ENCODE data around the gene GRHL1.

The GRHL1 gene

DNA sequence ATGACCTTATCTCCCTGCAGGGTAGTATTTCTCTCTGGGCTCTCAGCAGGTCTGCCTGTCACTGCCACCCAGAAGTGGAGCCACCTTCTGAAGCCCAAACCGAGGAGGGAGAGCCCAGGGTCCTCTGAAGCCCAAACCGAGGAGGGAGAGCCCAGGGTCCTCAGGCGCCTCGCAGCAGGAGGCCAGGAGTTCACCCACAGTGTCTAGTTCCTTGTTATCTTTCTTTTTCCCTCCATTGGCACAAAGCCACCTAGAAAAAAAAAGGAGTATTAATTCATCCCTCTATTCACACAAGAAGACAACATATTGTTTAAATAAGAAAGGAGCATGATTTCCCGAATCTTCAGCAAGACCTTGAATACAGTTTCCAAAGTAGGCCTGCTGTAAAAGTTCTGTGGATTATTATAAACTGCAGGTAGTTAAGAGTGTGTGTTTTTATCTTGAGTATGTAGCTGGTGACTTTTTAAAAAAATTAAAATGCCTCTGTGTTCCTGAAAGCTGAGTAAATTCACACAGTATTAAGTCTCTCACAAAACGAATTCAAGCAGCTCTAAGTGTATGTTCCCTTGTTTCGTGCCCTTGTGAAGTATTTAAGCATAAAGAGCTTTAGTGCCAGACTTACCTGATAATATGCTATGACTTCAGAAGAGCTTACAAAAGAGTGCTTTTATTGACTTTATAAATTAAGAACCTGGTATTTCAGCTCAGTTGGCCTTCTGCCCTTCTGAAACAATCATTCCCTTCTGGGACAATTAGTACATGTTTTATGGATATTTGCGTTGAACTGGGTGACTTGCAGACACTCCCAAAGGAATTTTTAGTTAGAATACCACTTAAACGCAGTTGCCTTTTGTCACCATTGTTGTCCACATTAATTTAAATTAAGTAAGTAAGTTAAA, 11.7 kb upstream of the GRHL1 start:
- TF ChIP-seq, protein P1, sequence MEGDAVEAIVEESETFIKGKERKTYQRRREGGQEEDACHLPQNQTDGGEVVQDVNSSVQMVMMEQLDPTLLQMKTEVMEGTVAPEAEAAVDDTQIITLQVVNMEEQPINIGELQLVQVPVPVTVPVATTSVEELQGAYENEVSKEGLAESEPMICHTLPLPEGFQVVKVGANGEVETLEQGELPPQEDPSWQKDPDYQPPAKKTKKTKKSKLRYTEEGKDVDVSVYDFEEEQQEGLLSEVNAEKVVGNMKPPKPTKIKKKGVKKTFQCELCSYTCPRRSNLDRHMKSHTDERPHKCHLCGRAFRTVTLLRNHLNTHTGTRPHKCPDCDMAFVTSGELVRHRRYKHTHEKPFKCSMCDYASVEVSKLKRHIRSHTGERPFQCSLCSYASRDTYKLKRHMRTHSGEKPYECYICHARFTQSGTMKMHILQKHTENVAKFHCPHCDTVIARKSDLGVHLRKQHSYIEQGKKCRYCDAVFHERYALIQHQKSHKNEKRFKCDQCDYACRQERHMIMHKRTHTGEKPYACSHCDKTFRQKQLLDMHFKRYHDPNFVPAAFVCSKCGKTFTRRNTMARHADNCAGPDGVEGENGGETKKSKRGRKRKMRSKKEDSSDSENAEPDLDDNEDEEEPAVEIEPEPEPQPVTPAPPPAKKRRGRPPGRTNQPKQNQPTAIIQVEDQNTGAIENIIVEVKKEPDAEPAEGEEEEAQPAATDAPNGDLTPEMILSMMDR (IDR thresholded peaks at IDR 0.05; ENCODE audit: low read depth, low read length, missing control alignments), result no peak
- no peak overlapping the region for H3K4me3 ChIP-seq (replicated peaks; ENCODE audit: low read depth, low read length)
- no peak for DNase-seq (ENCODE audit: extremely low read depth, low read depth)

DNA sequence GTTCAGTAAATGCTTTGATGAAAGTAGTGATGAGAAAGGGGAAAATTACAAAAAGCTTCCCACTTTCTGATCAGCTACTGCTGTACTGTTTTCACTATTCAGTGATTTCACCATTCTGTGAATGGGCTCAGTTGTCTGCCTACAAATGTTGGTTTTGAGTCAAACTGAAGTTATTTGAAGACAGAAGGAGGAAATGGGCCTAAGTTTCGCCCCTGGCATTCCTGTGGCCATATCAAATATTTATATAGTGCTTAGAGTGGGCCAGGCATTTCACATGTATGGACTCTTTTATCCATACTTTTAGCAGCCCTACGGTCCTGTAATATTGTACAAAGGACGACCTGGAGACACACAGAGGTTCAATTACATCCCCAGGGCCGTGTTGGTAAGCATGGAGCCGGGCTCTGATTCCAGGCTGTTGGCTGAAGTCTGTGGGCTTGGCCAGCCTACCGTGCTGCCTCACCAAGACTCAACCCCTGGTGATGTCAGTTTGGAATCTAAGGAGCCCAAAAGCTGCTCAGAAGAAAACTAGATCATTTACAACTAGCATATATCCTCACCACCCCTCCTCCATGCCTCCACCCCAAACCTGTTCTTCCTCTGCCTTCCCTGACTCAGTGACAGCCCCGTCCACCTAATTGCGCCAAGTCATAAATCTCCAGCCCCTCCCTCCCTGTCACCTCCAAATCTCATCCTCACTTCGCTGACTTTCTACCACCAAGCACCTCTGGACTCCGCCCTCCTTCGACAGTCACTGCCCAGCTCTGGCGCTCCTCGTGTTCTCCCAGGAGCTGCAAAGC, 10.1 kb upstream of the GRHL1 start:
- H3K4me3 ChIP-seq (replicated peaks; ENCODE audit: low read depth, low read length), result no peak overlapping the region
- no peak for DNase-seq (ENCODE audit: extremely low read depth, low read depth)
- TF ChIP-seq, protein P1 (IDR thresholded peaks at IDR 0.05; ENCODE audit: low read depth, low read length, missing control alignments), result no peak

DNA sequence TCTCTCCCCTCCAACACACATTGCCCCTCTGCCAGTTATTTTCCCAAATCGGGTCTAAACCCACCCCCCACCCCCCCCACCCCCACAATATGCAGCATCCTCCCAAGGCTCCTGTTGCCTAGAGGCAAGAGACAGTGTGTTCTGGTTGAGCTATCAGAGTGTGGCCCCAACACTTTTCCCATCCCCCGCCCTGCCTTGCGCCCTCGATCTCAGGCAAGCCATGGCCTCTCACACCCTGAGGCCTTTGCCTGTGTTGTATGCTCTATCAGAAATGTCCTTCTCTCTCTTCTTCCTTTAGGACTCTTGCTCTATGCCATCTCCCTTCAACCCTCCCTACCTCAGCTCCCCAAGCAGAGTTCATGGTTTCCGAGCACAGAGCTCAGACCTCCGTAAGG, 9.5 kb upstream of the GRHL1 start:
- TF ChIP-seq, protein P1 (IDR thresholded peaks at IDR 0.05; ENCODE audit: low read depth, low read length, missing control alignments), result no peak
- H3K4me3 ChIP-seq (replicated peaks; ENCODE audit: low read depth, low read length), result no peak overlapping the region
- no peak for DNase-seq (ENCODE audit: extremely low read depth, low read depth)

- H3K4me3 ChIP-seq (replicated peaks; ENCODE audit: low read depth, low read length), result no peak overlapping the region
- DNase-seq (ENCODE audit: extremely low read depth, low read depth), result no peak
- TF ChIP-seq, protein P1 (IDR thresholded peaks at IDR 0.05; ENCODE audit: low read depth, low read length, missing control alignments), result no peak
These were observed 7.1 kb upstream of the GRHL1 start for GRCh38 chr2:9944330-9944758.

DNA sequence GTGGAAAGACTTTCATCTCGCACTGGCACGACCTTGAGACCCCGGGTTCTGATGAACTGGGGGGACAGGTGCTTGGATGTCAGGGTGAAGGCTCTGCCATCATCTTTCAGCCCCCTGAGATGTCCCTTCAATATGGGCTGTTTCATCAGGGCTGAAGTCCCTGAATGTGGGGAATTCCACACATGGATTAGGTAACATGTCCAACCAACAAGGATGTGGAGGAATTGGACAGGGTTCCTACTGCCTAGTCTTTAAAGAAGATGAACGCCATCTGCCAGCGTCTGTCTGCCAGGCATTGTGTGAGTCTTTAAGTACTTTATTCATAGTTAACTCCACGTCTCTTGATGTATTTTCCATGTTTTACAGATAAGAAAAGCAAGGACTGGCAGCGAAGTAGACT, 5.9 kb upstream of the GRHL1 start:
- H3K4me3 ChIP-seq (replicated peaks; ENCODE audit: low read depth, low read length), result no peak overlapping the region
- TF ChIP-seq, protein P1 (IDR thresholded peaks at IDR 0.05; ENCODE audit: low read depth, low read length, missing control alignments), result no peak
- no peak for DNase-seq (ENCODE audit: extremely low read depth, low read depth)

- no peak for DNase-seq (ENCODE audit: extremely low read depth, low read depth)
- TF ChIP-seq, protein P1 (IDR thresholded peaks at IDR 0.05; ENCODE audit: low read depth, low read length, missing control alignments), result no peak
- H3K4me3 ChIP-seq (replicated peaks; ENCODE audit: low read depth, low read length), result no peak overlapping the region
These were observed 5.4 kb upstream of the GRHL1 start for GRCh38 chr2:9946076-9946475.
